Measurements from ENCODE around the gene SORCS3. TPM values are rescaled to one million over a fixed set of nuclear protein-coding genes. Genes with fewer than 3 reads are reported as not detected.

SORCS3 gene
- total RNA-seq, 1 donor from 2014 or later = not detected

DNA sequence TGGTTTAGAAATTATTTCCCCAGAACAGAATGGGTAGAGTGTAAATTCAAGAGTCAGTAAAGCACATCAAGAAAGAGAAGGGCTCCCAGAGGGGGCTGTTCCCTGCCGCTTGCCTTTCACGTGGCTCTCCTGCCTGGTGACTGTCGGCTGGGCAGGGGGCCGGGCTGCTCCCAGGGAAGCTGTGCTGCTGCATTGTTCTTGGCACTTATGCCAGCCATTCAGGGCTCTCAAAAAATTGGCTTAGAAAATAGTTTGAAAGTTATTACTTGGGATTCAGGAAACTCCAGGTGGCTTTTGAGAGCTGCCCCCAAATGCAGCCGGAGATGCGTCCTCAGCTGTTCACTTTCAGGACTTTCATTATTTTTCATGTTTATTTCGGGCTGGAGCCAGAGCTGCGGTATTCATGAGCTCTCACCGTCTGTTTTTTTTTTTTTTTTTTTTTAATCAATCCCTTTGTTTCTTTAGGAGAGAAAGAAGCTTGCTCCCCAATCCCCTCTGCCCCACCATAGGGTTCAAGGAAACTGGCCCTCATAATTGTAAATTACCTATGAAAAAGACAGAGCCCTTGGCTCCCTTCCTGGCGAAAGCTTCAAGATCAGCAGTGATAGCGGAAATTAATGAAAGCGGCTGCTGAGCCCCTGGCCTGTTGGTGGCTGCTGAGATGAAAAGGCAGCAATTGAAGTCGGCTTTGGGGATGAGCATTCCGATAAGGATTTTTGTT lies 94.1 kb downstream of the SORCS3 start:
- H3K27me3 Mint-ChIP-seq = peaks cover 5% of the 10 kb centered on the region
- intact Hi-C loops (cut with micrococcal nuclease) = no loop called here
- CTCF ChIA-PET = no interaction called here
- no peak overlapping the region for H3K4me3 Mint-ChIP-seq
- H3K27ac Mint-ChIP-seq = no peak overlapping the region
- H3K9me3 Mint-ChIP-seq = no peaks in the 10 kb centered on the region
- TF ChIP-seq, protein P1, sequence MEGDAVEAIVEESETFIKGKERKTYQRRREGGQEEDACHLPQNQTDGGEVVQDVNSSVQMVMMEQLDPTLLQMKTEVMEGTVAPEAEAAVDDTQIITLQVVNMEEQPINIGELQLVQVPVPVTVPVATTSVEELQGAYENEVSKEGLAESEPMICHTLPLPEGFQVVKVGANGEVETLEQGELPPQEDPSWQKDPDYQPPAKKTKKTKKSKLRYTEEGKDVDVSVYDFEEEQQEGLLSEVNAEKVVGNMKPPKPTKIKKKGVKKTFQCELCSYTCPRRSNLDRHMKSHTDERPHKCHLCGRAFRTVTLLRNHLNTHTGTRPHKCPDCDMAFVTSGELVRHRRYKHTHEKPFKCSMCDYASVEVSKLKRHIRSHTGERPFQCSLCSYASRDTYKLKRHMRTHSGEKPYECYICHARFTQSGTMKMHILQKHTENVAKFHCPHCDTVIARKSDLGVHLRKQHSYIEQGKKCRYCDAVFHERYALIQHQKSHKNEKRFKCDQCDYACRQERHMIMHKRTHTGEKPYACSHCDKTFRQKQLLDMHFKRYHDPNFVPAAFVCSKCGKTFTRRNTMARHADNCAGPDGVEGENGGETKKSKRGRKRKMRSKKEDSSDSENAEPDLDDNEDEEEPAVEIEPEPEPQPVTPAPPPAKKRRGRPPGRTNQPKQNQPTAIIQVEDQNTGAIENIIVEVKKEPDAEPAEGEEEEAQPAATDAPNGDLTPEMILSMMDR (IDR thresholded peaks at IDR 0.05) = no peak
- POLR2A ChIA-PET = no interaction called here
- no peaks in the 10 kb centered on the region for H3K4me1 Mint-ChIP-seq
- DNase-seq (no peak), ATAC-seq (ENCODE audit: low read depth) (no peak)
- no peaks in the 10 kb centered on the region for H3K36me3 Mint-ChIP-seq (ENCODE audit: low read depth)

DNA sequence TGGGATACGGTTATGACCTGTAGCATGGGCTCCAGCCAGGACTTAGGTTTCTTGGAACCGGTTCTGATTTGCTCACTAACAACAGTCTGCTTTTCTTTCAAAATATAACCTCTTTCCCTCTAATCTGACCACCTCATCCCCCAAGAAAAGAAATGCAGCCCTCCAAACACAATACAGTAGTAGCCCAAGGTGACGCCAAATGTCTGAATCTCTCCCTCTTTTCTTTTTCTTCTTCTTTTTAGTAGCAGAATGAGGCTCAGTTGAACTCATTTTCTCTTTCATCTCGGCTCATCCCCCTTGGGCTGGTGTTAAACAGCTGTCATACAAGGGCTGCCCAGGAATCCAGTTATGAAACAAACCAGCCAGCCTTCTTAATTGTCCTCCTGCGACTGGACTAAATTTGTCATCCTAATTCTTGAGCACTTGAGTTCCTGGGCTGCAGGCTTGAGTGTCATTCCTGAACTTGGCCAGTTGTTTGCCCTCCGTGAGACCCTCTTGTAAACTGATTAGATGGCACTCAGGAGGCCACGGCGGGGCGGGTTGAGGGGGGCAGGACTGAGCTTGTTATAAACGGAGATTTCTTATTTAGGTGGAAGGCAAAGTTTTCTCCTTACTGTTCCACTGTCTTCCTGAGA lies 94.8 kb downstream of the SORCS3 start:
- Mint-ChIP-seq H3K27ac (no peak overlapping the region), H3K9me3 (no peaks in the 10 kb centered on the region), H3K36me3 (ENCODE audit: low read depth) (no peaks in the 10 kb centered on the region), H3K4me3 (no peak overlapping the region), H3K27me3 (peaks cover 5% of the 10 kb centered on the region), H3K4me1 (no peaks in the 10 kb centered on the region)
- intact Hi-C loops (cut with micrococcal nuclease) = no loop called here
- TF ChIP-seq, protein P1 (IDR thresholded peaks at IDR 0.05) = no peak
- ATAC-seq (ENCODE audit: low read depth) (no peak), DNase-seq (no peak)
- POLR2A ChIA-PET = no interaction called here
- CTCF ChIA-PET = no interaction called here

DNA sequence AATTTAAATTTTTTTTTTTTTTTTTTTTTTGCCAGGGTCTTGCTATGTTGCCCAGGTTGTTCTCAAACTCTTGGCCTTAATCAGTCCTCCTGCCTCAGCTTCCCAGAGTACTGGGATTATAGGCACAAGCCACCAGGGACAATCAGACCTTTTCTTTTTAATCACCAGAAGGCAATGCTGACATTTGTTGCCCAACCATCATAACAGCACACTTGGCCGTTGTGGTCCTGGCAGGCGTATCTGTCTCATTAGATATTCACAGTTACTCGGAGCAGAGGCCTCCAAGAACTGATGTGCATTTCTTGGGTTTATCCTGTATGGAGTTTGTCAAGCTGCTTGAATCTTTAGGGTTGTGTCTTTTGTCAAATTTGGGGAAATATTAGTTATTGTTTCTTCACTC lies 100.0 kb downstream of the SORCS3 start:
- H3K4me1 Mint-ChIP-seq = no peaks in the 10 kb centered on the region
- no peaks in the 10 kb centered on the region for H3K36me3 Mint-ChIP-seq (ENCODE audit: low read depth)
- no peaks in the 10 kb centered on the region for H3K27me3 Mint-ChIP-seq
- peaks cover 3% of the 10 kb centered on the region for H3K9me3 Mint-ChIP-seq
- intact Hi-C loops (cut with micrococcal nuclease) = no loop called here
- ATAC-seq (ENCODE audit: low read depth) = no peak
- ChIA-PET CTCF (no interaction called here), POLR2A (no interaction called here)
- no peak overlapping the region for H3K4me3 Mint-ChIP-seq
- H3K27ac Mint-ChIP-seq = no peak overlapping the region
- TF ChIP-seq, protein P1 (IDR thresholded peaks at IDR 0.05) = no peak
- DNase-seq = no peak

DNA sequence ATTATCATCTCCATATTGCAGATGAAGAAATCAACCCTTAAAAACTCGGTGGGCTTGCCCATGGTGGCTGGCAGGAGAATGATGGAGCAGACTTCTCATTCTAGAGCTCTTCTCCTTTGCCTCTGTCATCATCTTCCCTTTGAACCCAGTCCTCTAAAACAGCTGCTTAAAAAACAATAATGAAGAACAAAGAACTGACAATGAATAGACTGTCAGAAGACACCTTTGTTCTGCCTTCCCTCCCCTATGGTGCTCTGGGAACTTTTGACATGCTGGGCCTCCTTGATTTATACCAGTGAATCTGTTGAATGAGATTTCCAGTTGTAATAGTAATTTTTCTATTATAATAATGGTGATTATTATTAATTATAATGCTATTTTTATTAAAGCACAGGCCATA lies 103.0 kb downstream of the SORCS3 start:
- no peak overlapping the region for H3K4me3 Mint-ChIP-seq
- TF ChIP-seq, protein P1 (IDR thresholded peaks at IDR 0.05) = no peak
- ATAC-seq (ENCODE audit: low read depth) (no peak), DNase-seq (no peak)
- no peak overlapping the region for H3K27ac Mint-ChIP-seq
- no peaks in the 10 kb centered on the region for H3K4me1 Mint-ChIP-seq
- ChIA-PET CTCF (no interaction called here), POLR2A (no interaction called here)
- H3K36me3 Mint-ChIP-seq (ENCODE audit: low read depth) = no peaks in the 10 kb centered on the region
- peaks cover 3% of the 10 kb centered on the region for H3K9me3 Mint-ChIP-seq
- no peaks in the 10 kb centered on the region for H3K27me3 Mint-ChIP-seq
- intact Hi-C loops (cut with micrococcal nuclease) = no loop called here

DNA sequence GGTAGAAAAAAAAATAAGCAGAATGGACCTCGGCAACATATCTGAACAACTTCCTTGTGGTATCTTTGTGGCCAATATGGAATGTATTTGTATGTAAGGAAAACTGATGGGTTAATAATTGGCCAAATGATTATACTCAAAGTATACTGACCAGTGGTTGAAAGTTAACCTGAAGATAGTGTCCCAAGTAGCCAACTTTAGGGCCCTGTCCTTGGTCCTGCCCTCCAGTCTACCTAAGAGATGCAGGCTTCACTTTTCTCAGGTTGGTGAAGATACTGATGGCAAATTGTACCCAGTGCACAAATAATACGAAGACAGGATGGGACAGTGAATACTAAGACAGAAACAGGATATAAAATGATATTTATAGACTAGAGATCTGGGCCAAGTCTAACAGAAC lies 109.2 kb downstream of the SORCS3 start:
- ATAC-seq (ENCODE audit: low read depth) = no peak
- H3K4me3 Mint-ChIP-seq = no peak overlapping the region
- ChIA-PET CTCF (no interaction called here), POLR2A (no interaction called here)
- TF ChIP-seq, protein P1 (IDR thresholded peaks at IDR 0.05) = no peak
- no peaks in the 10 kb centered on the region for H3K4me1 Mint-ChIP-seq
- no peak overlapping the region for H3K27ac Mint-ChIP-seq
- no peaks in the 10 kb centered on the region for H3K27me3 Mint-ChIP-seq
- H3K36me3 Mint-ChIP-seq (ENCODE audit: low read depth) = no peaks in the 10 kb centered on the region
- peaks cover 3% of the 10 kb centered on the region for H3K9me3 Mint-ChIP-seq
- intact Hi-C loops (cut with micrococcal nuclease) = no loop called here
- DNase-seq = no peak
